Liver (tissue), 3 donors: ENCODE results near the gene PLCL1.

ENCODE experiments used
- GABPA ChIP-seq, 2 donors: IDR thresholded peaks in 1 of 2; conservative IDR thresholded peaks in 1 of 2; 2 replicates each; pipeline ENCODE4 v1.6.1; 2016; ENCODE audit warnings: antibody characterized with exemption in 2 of 2, mild to moderate bottlenecking in 1 of 2, moderate library complexity in 1 of 2
- RAD21 ChIP-seq, 2 donors: IDR thresholded peaks; 2 replicates each; pipeline ENCODE4 v1.6.1; 2016; ENCODE audit warnings: antibody characterized with exemption in 2 of 2, mild to moderate bottlenecking in 2 of 2
- TAF1 ChIP-seq: conservative IDR thresholded peaks from 2 replicates; pipeline ENCODE4 v1.6.1; 2016; ENCODE audit warnings: antibody characterized with exemption, mild to moderate bottlenecking
- YY1 ChIP-seq: IDR thresholded peaks from 2 replicates; pipeline ENCODE4 v1.6.1; 2016; ENCODE audit warnings: antibody characterized with exemption, mild to moderate bottlenecking
- TF ChIP-seq, protein P1 (sequence below): fragments of 150-350 bp; IDR thresholded peaks from 2 replicates; pipeline ENCODE4 v1.5.1; 2017; ENCODE audit warnings: improper control_type of control experiment, low read depth, low read length; ENCODE audit not compliant: missing input control
- TF ChIP-seq, protein P2 (sequence below): IDR thresholded peaks from 2 replicates; pipeline ENCODE4 v1.6.1; 2016; ENCODE audit warnings: antibody characterized with exemption
- TF ChIP-seq, protein P3 (sequence below): IDR thresholded peaks from 2 replicates; pipeline ENCODE4 v1.6.1; 2016; ENCODE audit warnings: antibody characterized with exemption
- TF ChIP-seq, protein P4 (sequence below): IDR thresholded peaks from 2 replicates; pipeline ENCODE4 v1.6.1; 2016; ENCODE audit warnings: antibody characterized with exemption
- donor health status: healthy.
- donor health status: healthy.

DNA sequence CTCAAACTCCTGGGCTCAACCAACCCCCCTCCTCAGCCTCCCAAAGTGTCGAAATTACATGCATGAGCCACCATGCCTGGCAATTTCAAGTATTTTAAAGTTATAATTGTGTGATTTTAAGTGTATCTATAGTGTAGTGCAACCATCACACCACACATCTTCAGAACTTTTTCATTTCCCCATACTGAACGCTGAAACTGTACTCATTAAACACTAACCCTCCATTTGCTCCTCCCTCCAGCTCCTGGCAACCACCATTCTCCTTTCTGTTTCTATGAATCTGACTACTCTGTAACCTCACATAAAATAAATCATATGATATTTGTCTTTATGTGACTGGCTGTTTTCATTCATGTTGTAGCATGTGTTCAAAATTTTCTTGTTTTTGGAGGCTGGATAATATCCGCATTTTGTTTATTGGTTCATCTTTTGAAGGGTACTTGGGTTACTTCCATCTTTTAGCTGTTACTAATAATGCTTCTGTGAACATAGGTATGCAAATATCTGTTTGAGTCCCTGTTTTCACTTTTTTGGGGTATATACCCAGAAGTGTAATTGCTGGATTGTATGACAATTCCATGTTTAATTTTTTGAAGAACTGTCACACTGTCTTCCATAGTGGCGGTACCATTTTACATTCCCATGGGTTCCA, 188.2 kb downstream of the PLCL1 start:
- TF ChIP-seq, protein P1, sequence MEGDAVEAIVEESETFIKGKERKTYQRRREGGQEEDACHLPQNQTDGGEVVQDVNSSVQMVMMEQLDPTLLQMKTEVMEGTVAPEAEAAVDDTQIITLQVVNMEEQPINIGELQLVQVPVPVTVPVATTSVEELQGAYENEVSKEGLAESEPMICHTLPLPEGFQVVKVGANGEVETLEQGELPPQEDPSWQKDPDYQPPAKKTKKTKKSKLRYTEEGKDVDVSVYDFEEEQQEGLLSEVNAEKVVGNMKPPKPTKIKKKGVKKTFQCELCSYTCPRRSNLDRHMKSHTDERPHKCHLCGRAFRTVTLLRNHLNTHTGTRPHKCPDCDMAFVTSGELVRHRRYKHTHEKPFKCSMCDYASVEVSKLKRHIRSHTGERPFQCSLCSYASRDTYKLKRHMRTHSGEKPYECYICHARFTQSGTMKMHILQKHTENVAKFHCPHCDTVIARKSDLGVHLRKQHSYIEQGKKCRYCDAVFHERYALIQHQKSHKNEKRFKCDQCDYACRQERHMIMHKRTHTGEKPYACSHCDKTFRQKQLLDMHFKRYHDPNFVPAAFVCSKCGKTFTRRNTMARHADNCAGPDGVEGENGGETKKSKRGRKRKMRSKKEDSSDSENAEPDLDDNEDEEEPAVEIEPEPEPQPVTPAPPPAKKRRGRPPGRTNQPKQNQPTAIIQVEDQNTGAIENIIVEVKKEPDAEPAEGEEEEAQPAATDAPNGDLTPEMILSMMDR = no peak
- TF ChIP-seq, protein P2, sequence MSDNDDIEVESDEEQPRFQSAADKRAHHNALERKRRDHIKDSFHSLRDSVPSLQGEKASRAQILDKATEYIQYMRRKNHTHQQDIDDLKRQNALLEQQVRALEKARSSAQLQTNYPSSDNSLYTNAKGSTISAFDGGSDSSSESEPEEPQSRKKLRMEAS = no peak
- TF ChIP-seq, protein P3, sequence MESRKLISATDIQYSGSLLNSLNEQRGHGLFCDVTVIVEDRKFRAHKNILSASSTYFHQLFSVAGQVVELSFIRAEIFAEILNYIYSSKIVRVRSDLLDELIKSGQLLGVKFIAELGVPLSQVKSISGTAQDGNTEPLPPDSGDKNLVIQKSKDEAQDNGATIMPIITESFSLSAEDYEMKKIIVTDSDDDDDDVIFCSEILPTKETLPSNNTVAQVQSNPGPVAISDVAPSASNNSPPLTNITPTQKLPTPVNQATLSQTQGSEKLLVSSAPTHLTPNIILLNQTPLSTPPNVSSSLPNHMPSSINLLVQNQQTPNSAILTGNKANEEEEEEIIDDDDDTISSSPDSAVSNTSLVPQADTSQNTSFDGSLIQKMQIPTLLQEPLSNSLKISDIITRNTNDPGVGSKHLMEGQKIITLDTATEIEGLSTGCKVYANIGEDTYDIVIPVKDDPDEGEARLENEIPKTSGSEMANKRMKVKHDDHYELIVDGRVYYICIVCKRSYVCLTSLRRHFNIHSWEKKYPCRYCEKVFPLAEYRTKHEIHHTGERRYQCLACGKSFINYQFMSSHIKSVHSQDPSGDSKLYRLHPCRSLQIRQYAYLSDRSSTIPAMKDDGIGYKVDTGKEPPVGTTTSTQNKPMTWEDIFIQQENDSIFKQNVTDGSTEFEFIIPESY = no peak
- TF ChIP-seq YY1 = no peak
- TF ChIP-seq RAD21 (IDR thresholded peaks at IDR 0.05) = no peak
- TF ChIP-seq, protein P4, sequence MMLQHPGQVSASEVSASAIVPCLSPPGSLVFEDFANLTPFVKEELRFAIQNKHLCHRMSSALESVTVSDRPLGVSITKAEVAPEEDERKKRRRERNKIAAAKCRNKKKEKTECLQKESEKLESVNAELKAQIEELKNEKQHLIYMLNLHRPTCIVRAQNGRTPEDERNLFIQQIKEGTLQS = no peak
- TF ChIP-seq GABPA (IDR thresholded peaks at IDR 0.05 in 1 of 2, conservative IDR thresholded peaks at IDR 0.05 in 1 of 2) = no peak
- TF ChIP-seq TAF1 = no peak
